Retinal pigment epithelial cell (primary cell): ENCODE measurements around the gene LIMS2.

Experiments used
- DNase-seq: peaks from one replicate; pipeline ENCODE4 v3.0.0-alpha.2; 2010; ENCODE audit warnings: low read depth
- H3K4me3 ChIP-seq: 2 replicates; pipeline ENCODE4 v1.5.1; 2011; ENCODE audit warnings: mild to moderate bottlenecking, low read length, control low read depth, moderate library complexity
- CTCF ChIP-seq: conservative IDR thresholded peaks from 2 replicates; pipeline ENCODE4 v1.5.1; 2011; ENCODE audit warnings: low read depth, low read length, control low read depth, inconsistent platforms

Gene LIMS2

GRCh38 chr2:127705391-127706065 is 30.2 kb upstream of the LIMS2 start:
- no peak for TF ChIP-seq CTCF
- DNase-seq, result no peak
- H3K4me3 ChIP-seq, result no peak overlapping the region

GRCh38 chr2:127704641-127705390 is 29.5 kb upstream of the LIMS2 start:
- TF ChIP-seq CTCF, result no peak
- no peak overlapping the region for H3K4me3 ChIP-seq
- DNase-seq, result no peak

- no peak for DNase-seq
- TF ChIP-seq CTCF, result no peak
- no peak overlapping the region for H3K4me3 ChIP-seq
These were observed 28.0 kb upstream of the LIMS2 start for GRCh38 chr2:127703282-127703681.

GRCh38 chr2:127702395-127703009 is 27.2 kb upstream of the LIMS2 start:
- no peak for DNase-seq
- no peak for TF ChIP-seq CTCF
- peak overlapping the region; percentile 47 for H3K4me3 ChIP-seq

- no peak for TF ChIP-seq CTCF
- peak; percentile 49 for DNase-seq
These were observed 26.5 kb upstream of the LIMS2 start for GRCh38 chr2:127701651-127702394.

GRCh38 chr2:127701193-127701650 is 25.9 kb upstream of the LIMS2 start, which contains the start of gene SFT2D3:
Gene SFT2D3 (plus strand): TSS chr2:127701497. CDS start chr2:127701529, 32 bp downstream.
- H3K4me3 ChIP-seq, result peak within 1 kb of the TSS; percentile 77
- TF ChIP-seq CTCF, result no peak
- peak; percentile 65 for DNase-seq

More at GRCh38 chr2:127701651-127702394, 26.5 kb upstream of the LIMS2 start:
- peak overlapping the region; percentile 77 for H3K4me3 ChIP-seq
